ENCODE measurements around the gene CLEC20A.

- no peak for TF ChIP-seq CTCF (IDR thresholded peaks at IDR 0.05)
- TF ChIP-seq POLR2A (IDR thresholded peaks at IDR 0.05): no peak
Measured at GRCh38 chr1:178483251-178483957, 13.4 kb downstream of the CLEC20A start.

Data from right lobe of liver (tissue), 4 donors.